ENCODE measurements around the gene SEC22C.

Gene SEC22C

DNA sequence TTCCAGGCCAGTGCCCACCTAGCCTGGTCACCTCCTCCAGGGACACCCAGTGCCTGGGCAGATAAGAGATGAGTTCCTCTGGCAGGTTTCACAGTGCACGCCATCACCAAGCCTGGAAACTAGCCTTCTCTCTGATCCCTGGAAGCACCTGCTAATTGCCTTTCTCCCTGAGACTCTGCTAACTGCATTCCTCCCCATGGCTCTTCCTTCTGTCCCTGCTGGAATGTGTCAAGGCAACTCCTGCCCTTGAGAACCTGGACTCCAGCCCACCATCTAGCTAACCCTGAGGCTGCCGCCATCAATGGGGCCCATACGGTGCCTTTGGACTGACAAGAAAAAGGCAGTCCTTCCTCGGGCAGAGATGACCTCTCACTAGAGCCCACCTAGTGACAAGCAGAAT lies 60.9 kb downstream of the SEC22C start:
- TF ChIP-seq REST (IDR thresholded peaks at IDR 0.05; ENCODE audit: insufficient read depth in 1 of 2, low read depth in 2 of 2, low read length in 2 of 2) (no peak), POLR2AphosphoS5 (IDR thresholded peaks at IDR 0.05; ENCODE audit: low read depth, low read length) (no peak), TAF1 (IDR thresholded peaks at IDR 0.05; ENCODE audit: borderline replicate concordance, insufficient read depth, low read length) (no peak), FOXP2 (optimal IDR thresholded peaks at IDR 0.05; ENCODE audit: borderline replicate concordance, extremely low read depth, extremely low read length, insufficient read depth) (no peak), SIN3A (IDR thresholded peaks at IDR 0.05; ENCODE audit: borderline replicate concordance, insufficient read depth, low read length) (no peak)

- TF ChIP-seq FOXP2 (optimal IDR thresholded peaks at IDR 0.05; ENCODE audit: borderline replicate concordance, extremely low read depth, extremely low read length, insufficient read depth), result no peak
- TF ChIP-seq TAF1 (IDR thresholded peaks at IDR 0.05; ENCODE audit: borderline replicate concordance, insufficient read depth, low read length), result no peak
- TF ChIP-seq REST (IDR thresholded peaks at IDR 0.05; ENCODE audit: insufficient read depth in 1 of 2, low read depth in 2 of 2, low read length in 2 of 2), result no peak
- no peak for TF ChIP-seq POLR2AphosphoS5 (IDR thresholded peaks at IDR 0.05; ENCODE audit: low read depth, low read length)
- TF ChIP-seq SIN3A (IDR thresholded peaks at IDR 0.05; ENCODE audit: borderline replicate concordance, insufficient read depth, low read length), result no peak
These were observed 61.4 kb downstream of the SEC22C start for GRCh38 chr3:42520336-42520735.

GRCh38 chr3:42519568-42519962 lies 62.2 kb downstream of the SEC22C start:
- no peak for TF ChIP-seq POLR2AphosphoS5 (IDR thresholded peaks at IDR 0.05; ENCODE audit: low read depth, low read length)
- TF ChIP-seq REST (IDR thresholded peaks at IDR 0.05; ENCODE audit: insufficient read depth in 1 of 2, low read depth in 2 of 2, low read length in 2 of 2), result no peak
- TF ChIP-seq FOXP2 (optimal IDR thresholded peaks at IDR 0.05; ENCODE audit: borderline replicate concordance, extremely low read depth, extremely low read length, insufficient read depth), result no peak
- TF ChIP-seq SIN3A (IDR thresholded peaks at IDR 0.05; ENCODE audit: borderline replicate concordance, insufficient read depth, low read length), result no peak
- no peak for TF ChIP-seq TAF1 (IDR thresholded peaks at IDR 0.05; ENCODE audit: borderline replicate concordance, insufficient read depth, low read length)

- no peak for TF ChIP-seq TAF1 (IDR thresholded peaks at IDR 0.05; ENCODE audit: borderline replicate concordance, insufficient read depth, low read length)
- TF ChIP-seq REST (IDR thresholded peaks at IDR 0.05; ENCODE audit: insufficient read depth in 1 of 2, low read depth in 2 of 2, low read length in 2 of 2), result no peak
- no peak for TF ChIP-seq POLR2AphosphoS5 (IDR thresholded peaks at IDR 0.05; ENCODE audit: low read depth, low read length)
- no peak for TF ChIP-seq SIN3A (IDR thresholded peaks at IDR 0.05; ENCODE audit: borderline replicate concordance, insufficient read depth, low read length)
- no peak for TF ChIP-seq FOXP2 (optimal IDR thresholded peaks at IDR 0.05; ENCODE audit: borderline replicate concordance, extremely low read depth, extremely low read length, insufficient read depth)
These were observed 62.8 kb downstream of the SEC22C start for GRCh38 chr3:42518800-42519567.
